ENCODE results near the gene MTERF1.
"Not testable (repeated sequence)": the region's sequence is repeated elsewhere in the genome, so short reads cannot be mapped to it uniquely, and the experiment has no call there.

MTERF1 gene

DNA sequence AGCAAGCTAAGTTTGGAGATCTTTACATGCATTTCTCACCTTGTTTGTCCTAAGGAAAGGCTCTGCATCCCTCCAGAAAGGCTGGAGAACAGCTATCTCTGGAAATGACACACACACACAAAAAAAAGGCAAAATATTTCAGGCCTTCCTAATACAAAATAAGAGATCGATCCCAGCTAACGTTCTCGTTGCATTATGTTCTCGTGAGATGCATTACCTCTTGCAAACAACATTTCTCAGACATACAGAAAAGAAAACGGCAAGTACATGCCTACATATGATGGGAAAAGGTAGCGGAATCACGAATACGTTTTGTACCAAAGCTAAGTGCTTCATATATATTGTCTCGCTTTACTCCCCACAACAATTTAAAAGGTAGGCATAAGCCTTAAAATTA is 488 bp downstream of the MTERF1 start:
- DNase-seq: no peak

DNA sequence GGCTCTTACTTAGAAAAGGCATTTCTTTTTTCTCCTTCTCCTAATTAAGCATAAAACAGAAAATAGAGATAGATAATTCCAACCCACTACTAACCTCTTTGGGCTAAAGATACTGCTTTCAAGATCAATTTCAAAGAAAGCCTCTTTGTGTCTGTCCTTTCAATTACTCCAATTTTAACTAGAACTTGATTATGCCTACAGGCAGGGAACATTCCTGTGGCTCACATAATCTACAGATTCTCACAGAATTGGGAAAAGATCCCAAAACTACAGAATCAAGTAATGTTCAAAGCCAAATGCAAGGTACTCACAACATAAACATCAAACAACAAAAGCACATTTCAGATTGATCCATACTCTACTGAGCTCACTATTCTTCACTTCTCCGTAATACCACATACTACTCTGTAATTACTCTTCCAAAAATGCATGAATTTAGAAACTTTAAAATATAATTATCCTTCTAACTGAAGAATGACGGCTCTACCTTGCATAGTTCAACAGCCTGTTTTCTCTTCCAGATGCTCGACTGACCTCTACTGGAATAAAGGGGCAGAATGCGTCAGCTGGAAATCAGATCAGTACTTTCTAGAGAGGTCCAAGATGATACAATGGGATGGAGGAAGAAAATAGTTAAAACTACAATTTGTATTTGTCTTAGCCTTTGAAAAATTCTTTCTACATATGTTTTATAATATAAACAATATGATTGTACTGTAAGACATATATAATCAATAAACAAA is 3.9 kb downstream of the MTERF1 start:
- DNase-seq: no peak

DNA sequence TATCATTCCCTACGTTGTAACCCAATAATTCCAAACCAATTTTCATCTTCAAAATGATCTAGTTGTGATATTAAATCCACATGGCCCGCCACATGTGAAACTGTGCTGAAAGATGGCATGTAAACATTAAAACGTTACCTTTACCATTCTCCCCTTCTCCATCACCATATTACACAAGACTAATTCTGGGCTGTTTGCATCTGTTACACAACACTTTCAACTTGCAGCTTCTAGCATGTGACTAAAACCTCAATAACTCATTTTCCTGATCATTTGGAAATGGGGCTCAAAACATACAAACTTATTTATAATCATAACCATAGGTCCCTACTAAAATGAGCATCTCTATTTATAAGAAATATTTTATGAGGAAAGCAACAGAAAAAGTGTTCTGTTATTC is 4.7 kb downstream of the MTERF1 start:
- DNase-seq: no peak

DNA sequence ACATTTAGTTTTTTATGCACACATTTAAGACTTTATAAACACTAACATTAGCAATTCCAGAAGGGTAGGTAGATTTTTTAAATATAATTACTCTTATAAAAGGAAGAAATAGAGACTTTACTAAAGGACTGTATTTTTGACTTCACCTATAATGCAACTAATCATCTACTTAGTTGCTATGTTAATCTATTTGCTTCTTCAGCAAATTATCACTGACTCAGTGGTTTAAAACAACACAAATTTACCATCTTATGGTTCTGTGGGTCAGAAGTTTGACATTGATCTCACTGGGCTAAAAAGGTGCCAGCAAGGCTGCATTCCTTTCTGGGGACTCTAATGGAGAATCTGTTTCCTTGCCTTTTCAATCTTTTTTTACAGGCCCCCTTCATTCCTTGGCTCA is 7.6 kb downstream of the MTERF1 start:
- no peak for DNase-seq

DNA sequence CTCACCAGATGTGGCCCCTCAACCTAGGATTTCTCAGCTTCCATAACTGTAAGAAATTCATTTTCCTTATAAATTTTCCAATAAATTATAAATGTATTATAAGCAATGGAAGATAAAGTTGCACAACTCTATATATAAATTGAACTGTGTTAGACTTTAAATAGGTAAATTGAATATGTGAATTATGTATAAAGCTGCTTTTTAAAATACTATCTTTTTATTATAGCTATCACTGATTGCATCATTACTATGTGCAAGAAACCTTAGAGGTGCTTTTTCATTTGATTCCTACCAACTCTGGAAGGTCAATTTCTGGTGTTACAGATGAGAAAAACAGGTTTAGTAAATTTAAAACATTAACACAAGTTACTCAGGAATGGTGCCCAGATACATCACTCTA is 8.4 kb downstream of the MTERF1 start:
- no peak for DNase-seq

DNA sequence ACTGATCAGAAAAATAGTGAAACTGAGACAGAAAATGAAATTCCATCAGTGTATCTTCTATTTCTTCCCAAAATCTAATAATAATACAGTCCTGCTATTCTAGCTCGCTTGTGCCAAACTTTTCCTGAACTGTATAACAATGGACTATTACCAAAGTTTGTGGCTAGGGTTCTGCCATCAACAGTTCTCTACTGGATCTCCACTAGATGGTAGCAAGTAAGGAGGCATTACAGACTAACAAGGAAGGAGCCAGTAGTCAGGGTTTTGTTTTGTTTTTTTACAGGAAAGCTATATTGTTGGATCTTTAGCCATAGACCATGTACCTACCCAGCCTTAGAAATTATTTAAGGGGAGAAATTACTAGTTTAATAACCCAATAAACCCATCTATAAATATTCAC is 10.8 kb downstream of the MTERF1 start:
- DNase-seq: no peak

DNA sequence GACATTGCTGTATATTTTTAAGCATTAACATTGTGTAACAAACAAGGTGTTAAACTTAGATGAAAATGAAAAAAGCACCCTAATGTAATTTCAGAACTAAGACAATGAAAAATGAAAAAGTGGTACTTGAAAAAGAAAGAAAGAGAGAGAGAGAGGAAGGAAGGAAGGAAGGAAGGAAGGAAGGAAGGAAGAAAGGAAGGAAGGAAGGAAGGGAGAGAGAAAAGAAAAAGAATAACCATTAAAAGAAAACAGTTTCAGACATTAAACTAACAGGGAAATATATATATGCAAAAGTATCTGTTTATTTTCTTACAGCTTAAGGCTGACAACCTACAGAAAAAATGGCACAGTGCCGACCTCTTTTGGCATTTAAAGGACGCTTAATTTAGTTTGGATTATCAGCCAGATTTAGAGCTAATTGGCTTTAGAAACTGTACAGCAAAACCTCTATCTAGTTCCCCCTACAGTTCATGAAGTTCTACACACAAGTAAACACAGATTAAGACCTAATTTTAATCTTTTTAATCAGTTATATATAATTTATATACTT is 13.8 kb downstream of the MTERF1 start:
- no peak for DNase-seq

DNA sequence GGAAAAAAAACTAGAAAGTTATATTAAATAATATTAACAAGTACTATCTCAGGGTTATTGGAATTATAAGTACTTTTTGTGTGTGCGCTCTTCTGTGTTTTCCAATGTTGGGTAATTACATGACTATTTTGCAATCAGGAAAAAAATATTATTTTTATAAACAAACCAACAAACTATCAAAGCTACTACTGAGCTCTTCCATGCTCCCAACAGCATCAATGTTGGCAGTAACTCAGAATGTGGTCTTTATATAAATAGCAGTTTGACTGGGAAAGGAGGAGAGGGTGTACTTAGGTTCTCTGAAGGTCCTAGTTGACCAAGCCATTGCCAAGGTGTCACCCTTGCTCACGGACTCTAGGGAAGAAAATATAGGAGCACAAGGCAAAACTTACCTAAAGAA is 15.0 kb downstream of the MTERF1 start:
- no peak for DNase-seq

DNA sequence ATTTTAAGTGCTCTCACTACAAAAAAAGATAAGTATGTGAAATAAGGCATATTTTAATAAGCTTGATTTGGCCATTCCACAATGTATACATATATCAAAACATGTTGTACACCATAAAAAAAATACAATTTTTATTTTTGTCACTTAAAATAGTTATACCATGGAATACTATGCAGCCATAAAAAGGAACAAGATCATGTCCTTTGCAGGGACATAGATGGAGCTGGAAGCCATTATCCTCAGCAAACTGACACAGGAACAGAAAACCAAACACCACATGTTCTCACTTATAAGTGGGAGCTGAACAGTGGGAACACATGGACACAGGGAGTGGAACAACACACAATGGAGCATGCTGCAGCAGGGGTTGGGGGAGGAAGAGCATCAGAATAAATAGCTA is 15.9 kb downstream of the MTERF1 start:
- not testable (repeated sequence) for DNase-seq

DNA sequence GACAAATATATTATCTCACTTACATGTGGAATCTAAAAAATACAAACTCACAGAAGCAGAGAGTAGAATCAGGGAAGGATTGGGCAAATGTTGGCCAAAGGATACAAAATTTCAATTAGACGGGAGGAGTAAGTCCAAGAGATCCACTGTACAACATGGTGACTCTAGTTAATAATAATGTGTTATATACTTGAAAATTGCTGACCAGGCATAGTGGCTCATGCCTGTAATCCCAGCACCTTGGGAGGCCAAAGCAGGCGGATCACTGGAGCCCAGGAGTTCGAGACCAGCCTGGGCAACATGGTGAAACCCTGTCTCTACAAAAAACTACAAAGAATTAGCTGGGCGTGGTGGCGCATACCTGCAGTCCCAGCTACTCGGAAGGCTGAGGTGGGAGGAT is 16.4 kb downstream of the MTERF1 start:
- no peak for DNase-seq

DNA sequence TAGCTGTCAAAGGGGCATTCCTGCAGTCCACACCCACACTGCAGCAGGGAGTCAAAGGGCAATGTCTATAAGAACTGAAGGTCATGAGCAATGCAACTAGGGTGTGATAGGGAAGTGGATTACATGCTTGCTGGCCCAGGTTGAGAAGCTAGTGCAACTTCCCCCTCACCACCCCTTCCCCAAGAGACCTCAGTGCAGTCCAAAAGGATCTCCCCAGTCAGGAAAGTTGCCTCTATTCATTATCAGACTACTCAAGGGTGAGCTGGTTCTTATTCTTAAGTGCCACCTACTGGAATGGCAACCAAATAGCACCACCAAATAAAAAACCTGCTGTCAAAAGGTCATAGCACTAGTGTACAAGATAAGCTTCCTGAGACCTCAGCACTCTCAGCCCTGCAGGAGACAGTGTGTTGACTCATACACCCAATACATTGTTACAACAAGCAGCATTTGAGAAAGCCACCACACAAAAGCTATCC is 28.2 kb downstream of the MTERF1 start:
- no peak for DNase-seq

DNA sequence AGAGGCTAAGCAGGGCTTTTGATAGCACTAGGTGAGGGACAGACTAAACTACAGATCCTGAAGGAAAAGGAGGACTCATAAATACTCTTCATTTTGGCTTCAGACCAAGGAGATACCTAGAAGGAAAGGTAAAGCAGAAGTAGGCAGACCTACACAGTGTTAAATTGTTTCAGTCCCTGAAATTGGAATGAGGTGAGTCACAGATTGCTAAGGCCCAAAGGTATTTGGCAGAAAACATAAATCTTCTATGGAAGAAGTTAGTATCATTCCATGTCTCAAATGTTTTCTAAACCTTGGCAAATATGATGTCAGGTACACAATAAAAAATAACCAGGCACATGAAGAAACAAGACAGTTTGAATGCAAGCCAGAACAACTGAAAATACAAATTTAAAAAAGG is 30.0 kb downstream of the MTERF1 start:
- DNase-seq: no peak

DNA sequence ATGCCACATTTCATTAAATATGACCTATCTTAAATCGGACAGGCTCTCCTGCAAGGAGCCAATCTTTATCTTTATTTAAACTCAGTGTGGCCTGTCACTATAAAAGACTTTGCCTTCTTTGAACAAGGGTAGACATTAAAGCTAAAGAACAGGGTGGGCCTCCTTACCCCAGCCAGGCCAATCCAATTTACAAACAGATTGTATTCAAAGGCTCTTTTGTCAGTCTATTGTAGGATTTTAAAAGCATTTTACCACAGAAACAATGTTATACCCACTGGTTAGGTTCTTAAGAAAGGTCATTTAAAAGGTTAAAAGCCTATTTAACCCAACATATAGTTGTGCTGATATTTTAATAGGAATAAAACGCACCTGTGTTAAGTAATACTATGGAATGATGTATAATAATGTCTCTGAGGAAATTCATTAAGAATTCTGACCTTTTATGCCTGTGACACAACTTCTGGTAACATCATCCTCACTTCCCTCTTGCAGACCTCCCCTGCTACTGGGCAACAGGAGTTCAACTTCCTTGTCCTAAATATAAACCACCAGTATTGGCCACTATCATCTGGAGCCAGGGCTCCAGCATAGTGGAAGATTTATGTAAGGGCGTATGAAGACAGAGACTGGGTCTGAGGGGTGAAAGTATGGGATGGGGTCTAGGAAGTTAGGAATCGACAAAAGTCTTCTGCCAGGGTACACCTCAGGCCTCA is 32.5 kb downstream of the MTERF1 start:
- no peak for DNase-seq

DNA sequence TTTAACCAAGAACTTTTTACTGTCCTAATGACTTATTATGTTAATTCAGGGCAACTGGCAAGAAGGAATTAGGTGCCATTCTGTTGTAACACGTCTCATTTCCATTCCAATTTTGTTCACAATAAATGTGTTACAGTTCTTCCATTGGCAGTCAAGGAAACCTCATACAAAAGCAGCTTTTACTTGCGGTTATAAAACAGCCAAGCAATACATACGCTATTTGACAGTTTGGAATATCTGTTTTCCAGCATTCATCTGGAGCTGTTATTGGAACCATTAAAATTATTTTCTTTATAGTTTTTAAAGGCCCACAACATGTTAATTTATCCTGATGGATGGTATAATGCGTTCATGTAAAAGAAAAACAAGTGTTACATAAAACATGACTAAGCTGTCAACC is 33.3 kb downstream of the MTERF1 start:
- DNase-seq: no peak

DNA sequence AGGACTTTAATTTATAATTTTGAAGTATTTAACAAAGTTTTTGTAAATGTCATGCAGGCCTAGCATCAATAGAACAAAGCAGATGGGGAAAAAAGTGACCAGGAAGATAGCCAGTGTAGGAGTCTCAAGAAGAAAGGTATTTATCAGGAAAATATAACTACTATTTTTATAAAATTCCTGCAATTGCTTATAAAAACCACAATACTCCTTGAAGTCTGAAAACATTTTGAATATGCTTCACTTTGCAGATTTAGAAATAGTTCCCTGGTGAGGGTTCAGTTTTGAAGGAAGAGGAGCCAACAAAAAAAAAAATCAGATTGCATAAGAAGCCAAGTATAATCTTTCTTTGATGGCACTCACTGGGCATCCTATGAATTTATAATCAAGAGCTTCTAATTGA is 34.1 kb downstream of the MTERF1 start:
- no peak for DNase-seq

DNA sequence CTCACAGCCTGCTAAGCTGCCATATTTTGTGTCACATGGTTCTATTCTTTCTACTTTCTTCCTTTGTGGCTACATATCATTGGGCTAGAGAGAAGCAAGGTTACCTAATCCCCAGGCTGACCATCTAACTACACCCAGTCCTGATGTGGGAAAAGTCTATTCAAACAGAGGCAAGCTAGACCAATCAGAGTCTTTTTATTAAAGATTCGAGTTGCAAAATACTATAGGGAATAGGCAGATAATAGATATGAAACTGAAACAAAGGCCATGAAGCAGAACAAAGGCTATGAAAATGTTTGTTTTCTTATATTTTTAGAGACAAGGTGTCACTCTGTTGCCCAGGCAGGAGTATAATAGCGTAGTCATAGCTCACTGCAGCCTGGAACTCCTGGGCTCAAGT is 36.7 kb downstream of the MTERF1 start:
- no peak for DNase-seq

DNA sequence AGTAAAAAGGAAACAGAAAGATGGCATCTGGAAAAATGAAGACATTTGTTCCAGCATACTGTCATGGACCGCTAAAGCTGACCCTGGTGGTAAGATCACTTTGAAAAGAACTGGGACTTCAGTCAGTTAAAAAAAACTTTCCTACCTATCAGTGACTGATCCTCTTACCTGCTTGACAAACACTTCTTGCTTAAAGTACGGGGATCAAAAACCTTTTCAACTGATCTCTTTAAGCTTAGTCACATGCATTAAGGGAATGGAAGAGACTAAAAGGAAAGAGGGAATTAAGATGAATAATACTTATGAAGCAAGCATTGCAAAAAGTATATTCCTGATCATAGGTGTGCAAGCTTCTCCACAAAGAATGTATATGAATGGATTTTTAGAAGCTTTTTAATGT is 42.1 kb downstream of the MTERF1 start:
- no peak for DNase-seq

DNA sequence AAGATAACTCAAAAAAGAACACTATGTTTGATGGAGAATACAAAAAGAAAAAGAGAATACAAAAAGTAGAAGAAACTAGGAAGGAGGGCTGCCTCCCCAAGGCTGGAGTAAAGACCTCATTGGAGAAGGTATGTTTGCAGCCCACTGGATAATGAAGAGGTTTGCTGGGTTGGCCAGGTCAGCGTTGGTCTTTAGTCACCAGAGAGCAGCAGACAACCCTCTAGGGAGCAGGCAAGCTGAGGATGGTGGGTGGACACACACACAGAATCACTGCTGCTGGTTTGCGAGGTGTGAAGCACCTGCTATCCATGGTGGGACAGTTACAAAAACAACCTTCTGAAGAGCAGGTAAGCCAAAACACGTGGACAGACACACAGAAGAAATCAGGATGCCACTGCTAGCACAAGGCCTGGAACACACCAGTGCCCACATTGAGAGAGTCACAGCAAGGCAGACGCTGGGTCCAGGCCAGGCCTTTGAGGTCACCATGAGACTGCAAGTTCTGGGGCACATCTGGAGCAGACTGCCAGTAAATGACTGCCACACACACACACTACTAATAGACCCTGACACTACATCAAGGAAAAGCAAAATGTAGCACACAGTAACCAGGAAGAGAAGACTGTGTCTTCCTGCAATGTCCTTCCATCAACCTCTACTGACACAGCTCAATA is 43.0 kb downstream of the MTERF1 start:
- DNase-seq: no peak

DNA sequence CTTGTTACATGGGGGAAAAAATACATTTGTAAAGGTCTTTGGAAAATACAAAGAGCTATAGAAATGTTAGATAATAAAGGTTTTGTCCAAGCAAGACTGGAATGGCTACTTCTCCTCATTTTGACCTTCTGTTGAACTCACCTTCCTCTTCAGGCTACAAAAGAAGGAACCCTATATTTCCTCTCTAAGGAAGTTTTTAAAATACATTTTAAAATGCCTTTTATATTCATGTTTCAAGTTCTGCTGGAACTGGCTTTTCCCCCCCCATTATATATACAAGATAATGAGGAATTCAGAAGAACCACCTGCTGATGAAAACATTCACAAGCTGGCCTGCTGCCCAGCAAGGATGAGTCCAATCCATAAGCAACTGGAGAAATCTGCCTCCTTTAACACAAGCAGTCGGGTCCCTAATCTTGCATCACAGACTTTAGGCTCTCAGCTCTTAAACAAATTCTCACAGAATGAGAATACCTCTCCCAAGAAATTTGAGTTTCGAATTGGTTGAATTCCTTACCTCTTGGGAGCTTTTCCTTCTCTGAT is 44.6 kb downstream of the MTERF1 start:
- no peak for DNase-seq

DNA sequence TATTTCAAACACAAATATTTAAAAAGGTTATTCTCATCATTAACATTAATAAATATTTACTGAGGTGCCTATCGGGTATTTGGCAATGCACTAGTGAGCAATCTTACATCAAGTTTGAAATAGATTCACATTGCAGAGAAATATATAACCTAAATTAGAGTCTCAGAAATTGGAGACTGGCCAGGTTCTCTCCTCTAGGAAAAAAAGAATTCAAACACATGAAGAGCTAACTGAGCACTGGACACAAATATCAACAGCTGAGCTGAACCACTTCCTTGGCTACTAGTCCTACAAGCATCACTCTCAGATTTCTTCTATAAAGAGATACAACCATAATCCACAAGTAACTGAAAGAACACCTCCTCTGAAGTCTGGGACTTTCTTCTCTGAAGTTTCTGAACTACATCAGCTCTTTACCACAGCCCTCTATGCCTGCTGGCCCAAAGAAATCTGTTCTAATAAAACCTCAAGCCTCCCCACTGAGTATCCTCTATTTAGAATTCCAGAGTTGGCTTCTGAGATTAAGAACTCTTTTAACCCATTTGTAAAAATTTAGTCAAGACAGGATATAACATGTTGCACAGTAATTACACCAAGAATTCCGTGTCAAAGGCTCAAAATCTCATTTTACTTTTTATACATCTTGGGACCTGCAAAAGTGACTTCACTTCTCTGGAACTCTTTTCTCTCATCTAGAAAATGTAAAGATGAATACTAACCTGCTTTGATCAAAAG is 45.2 kb downstream of the MTERF1 start:
- no peak for DNase-seq

DNA sequence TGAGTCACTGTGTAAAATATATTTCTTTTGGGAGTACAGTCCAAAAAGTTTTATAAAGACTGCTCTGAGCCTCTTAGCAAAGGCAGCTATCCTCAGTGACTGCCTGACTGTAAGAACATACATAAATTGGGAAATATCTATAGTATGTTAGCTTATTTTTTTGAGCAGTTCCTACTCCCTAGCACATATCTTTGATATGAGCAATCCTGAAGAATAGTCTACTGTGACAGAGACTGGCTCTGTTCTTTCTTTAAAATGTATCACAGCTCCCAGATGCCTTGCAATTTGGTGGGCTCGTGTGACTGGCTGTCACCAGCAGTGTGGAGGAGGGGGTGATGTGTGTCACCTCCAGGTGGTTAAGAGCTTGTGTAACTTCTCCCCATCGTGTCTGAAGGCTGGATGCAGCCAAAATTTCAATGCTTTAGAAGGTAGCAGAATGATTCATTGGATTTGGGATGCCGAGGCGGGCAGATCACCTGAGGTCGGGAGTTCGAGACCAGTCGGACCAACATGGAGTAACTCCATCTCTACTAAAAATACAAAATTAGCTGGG is 47.9 kb downstream of the MTERF1 start:
- DNase-seq: no peak

DNA sequence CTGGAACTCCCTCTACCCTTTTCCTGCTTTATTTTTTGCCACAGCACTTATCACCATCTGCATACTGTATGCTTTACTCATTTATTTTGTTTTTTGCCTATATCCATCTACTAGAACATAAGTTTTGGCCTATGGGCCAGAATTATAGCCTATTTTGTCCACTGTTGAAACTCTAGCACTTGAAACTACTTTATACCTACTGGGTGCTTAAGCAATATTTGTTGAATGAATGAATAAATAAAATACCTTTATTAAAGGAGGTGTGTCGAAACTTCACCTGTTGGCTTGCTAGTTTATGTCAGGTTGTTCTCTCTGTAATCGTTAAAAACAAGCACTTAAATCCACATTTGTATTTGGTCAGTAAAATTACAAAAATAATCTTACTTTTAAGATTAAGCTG is 53.3 kb downstream of the MTERF1 start:
- no peak for DNase-seq
